Measurements from ENCODE around the gene TAPT1.
"Not testable (repeated sequence)": the region's sequence is repeated elsewhere in the genome, so short reads cannot be mapped to it uniquely, and the experiment has no call there.

The TAPT1 gene

GRCh38 chr4:16202598-16202997 is 23.7 kb downstream of the TAPT1 start:
- H3K27me3 Mint-ChIP-seq = no peaks in the 10 kb centered on the region
- no peak overlapping the region for H3K27ac Mint-ChIP-seq (ENCODE audit: low read depth)
- H3K36me3 Mint-ChIP-seq (ENCODE audit: insufficient read depth) = peaks cover 9% of the 10 kb centered on the region
- peaks cover 32% of the 10 kb centered on the region for H3K4me1 Mint-ChIP-seq
- ATAC-seq (replicated peaks; ENCODE audit: extremely low read depth, poor library complexity, severe bottlenecking) (no peak), DNase-seq (ENCODE audit: low spot score in 2 of 2) (no peak)
- no peaks in the 10 kb centered on the region for H3K9me3 Mint-ChIP-seq
- H3K4me3 Mint-ChIP-seq = no peak overlapping the region

- Mint-ChIP-seq H3K27ac (ENCODE audit: low read depth) (no peak overlapping the region), H3K4me1 (peaks cover 10% of the 10 kb centered on the region), H3K27me3 (no peaks in the 10 kb centered on the region), H3K36me3 (ENCODE audit: insufficient read depth) (peaks cover 6% of the 10 kb centered on the region), H3K9me3 (no peaks in the 10 kb centered on the region), H3K4me3 (no peak overlapping the region)
- DNase-seq (ENCODE audit: low spot score in 2 of 2) (no peak), ATAC-seq (replicated peaks; ENCODE audit: extremely low read depth, poor library complexity, severe bottlenecking) (no peak)
These were observed 27.2 kb downstream of the TAPT1 start for GRCh38 chr4:16199093-16199492.

- Mint-ChIP-seq H3K4me3 (no peak overlapping the region), H3K9me3 (no peaks in the 10 kb centered on the region), H3K27ac (ENCODE audit: low read depth) (no peak overlapping the region), H3K36me3 (ENCODE audit: insufficient read depth) (peaks cover 6% of the 10 kb centered on the region), H3K27me3 (no peaks in the 10 kb centered on the region), H3K4me1 (peaks cover 6% of the 10 kb centered on the region)
- DNase-seq (ENCODE audit: low spot score in 2 of 2) = no peak
- no peak for ATAC-seq (replicated peaks; ENCODE audit: extremely low read depth, poor library complexity, severe bottlenecking)
These were observed 28.2 kb downstream of the TAPT1 start for GRCh38 chr4:16197876-16198665.

GRCh38 chr4:16196482-16197393 is 29.5 kb downstream of the TAPT1 start:
- DNase-seq (ENCODE audit: low spot score in 2 of 2) = no peak
- no peak for ATAC-seq (replicated peaks; ENCODE audit: extremely low read depth, poor library complexity, severe bottlenecking)

GRCh38 chr4:16195209-16195608 is 31.1 kb downstream of the TAPT1 start:
- H3K27ac Mint-ChIP-seq (ENCODE audit: low read depth) = no peak overlapping the region
- H3K4me3 Mint-ChIP-seq = no peak overlapping the region
- no peaks in the 10 kb centered on the region for H3K27me3 Mint-ChIP-seq
- DNase-seq (ENCODE audit: low spot score in 2 of 2) (no peak), ATAC-seq (replicated peaks; ENCODE audit: extremely low read depth, poor library complexity, severe bottlenecking) (no peak)
- peaks cover 11% of the 10 kb centered on the region for H3K36me3 Mint-ChIP-seq (ENCODE audit: insufficient read depth)
- H3K4me1 Mint-ChIP-seq = peaks cover 6% of the 10 kb centered on the region
- no peaks in the 10 kb centered on the region for H3K9me3 Mint-ChIP-seq

More at GRCh38 chr4:16196482-16197393, 29.5 kb downstream of the TAPT1 start:
- Mint-ChIP-seq H3K4me1 (peaks cover 6% of the 10 kb centered on the region), H3K4me3 (no peak overlapping the region), H3K9me3 (no peaks in the 10 kb centered on the region), H3K27me3 (no peaks in the 10 kb centered on the region), H3K27ac (ENCODE audit: low read depth) (peak overlapping the region; percentile 42), H3K36me3 (ENCODE audit: insufficient read depth) (peaks cover 6% of the 10 kb centered on the region)

GRCh38 chr4:16194798-16195197 is 31.5 kb downstream of the TAPT1 start:
- H3K36me3 Mint-ChIP-seq (ENCODE audit: insufficient read depth) = peaks cover 15% of the 10 kb centered on the region
- ATAC-seq (replicated peaks; ENCODE audit: extremely low read depth, poor library complexity, severe bottlenecking); H3K27ac Mint-ChIP-seq (ENCODE audit: low read depth); DNase-seq (ENCODE audit: low spot score in 2 of 2); H3K27me3 Mint-ChIP-seq; H3K9me3 Mint-ChIP-seq; H3K4me1 Mint-ChIP-seq; H3K4me3 Mint-ChIP-seq: not testable (repeated sequence)

GRCh38 chr4:16194214-16194613 is 32.1 kb downstream of the TAPT1 start:
- Mint-ChIP-seq H3K4me3 (no peak overlapping the region), H3K27ac (ENCODE audit: low read depth) (no peak overlapping the region), H3K27me3 (no peaks in the 10 kb centered on the region), H3K36me3 (ENCODE audit: insufficient read depth) (peaks cover 17% of the 10 kb centered on the region), H3K9me3 (no peaks in the 10 kb centered on the region), H3K4me1 (peaks cover 13% of the 10 kb centered on the region)
- no peak for DNase-seq (ENCODE audit: low spot score in 2 of 2)
- no peak for ATAC-seq (replicated peaks; ENCODE audit: extremely low read depth, poor library complexity, severe bottlenecking)

- no peak for ATAC-seq (replicated peaks; ENCODE audit: extremely low read depth, poor library complexity, severe bottlenecking)
- Mint-ChIP-seq H3K4me1 (peaks cover 14% of the 10 kb centered on the region), H3K27me3 (no peaks in the 10 kb centered on the region), H3K4me3 (no peak overlapping the region), H3K27ac (ENCODE audit: low read depth) (peak overlapping the region; percentile 55), H3K9me3 (no peaks in the 10 kb centered on the region), H3K36me3 (ENCODE audit: insufficient read depth) (peaks cover 20% of the 10 kb centered on the region)
- DNase-seq (ENCODE audit: low spot score in 2 of 2) = no peak
These were observed 33.4 kb downstream of the TAPT1 start for GRCh38 chr4:16192631-16193518.

- H3K27me3 Mint-ChIP-seq = no peaks in the 10 kb centered on the region
- no peak for DNase-seq (ENCODE audit: low spot score in 2 of 2)
- no peak overlapping the region for H3K4me3 Mint-ChIP-seq
- no peak overlapping the region for H3K27ac Mint-ChIP-seq (ENCODE audit: low read depth)
- ATAC-seq (replicated peaks; ENCODE audit: extremely low read depth, poor library complexity, severe bottlenecking) = no peak
- H3K9me3 Mint-ChIP-seq = no peaks in the 10 kb centered on the region
- peaks cover 21% of the 10 kb centered on the region for H3K36me3 Mint-ChIP-seq (ENCODE audit: insufficient read depth)
- peaks cover 14% of the 10 kb centered on the region for H3K4me1 Mint-ChIP-seq
These were observed 34.2 kb downstream of the TAPT1 start for GRCh38 chr4:16192057-16192456.

GRCh38 chr4:16187455-16187854 is 38.8 kb downstream of the TAPT1 start:
- Mint-ChIP-seq H3K27me3 (no peaks in the 10 kb centered on the region), H3K36me3 (ENCODE audit: insufficient read depth) (peaks cover 34% of the 10 kb centered on the region), H3K27ac (ENCODE audit: low read depth) (no peak overlapping the region), H3K4me3 (no peak overlapping the region), H3K4me1 (peaks cover 8% of the 10 kb centered on the region), H3K9me3 (no peaks in the 10 kb centered on the region)
- DNase-seq (ENCODE audit: low spot score in 2 of 2) (no peak), ATAC-seq (replicated peaks; ENCODE audit: extremely low read depth, poor library complexity, severe bottlenecking) (no peak)

GRCh38 chr4:16186986-16187385 is 39.3 kb downstream of the TAPT1 start:
- Mint-ChIP-seq H3K36me3 (ENCODE audit: insufficient read depth) (peaks cover 34% of the 10 kb centered on the region), H3K4me1 (peaks cover 8% of the 10 kb centered on the region), H3K9me3 (no peaks in the 10 kb centered on the region), H3K4me3 (no peak overlapping the region), H3K27me3 (no peaks in the 10 kb centered on the region), H3K27ac (ENCODE audit: low read depth) (no peak overlapping the region)
- DNase-seq (ENCODE audit: low spot score in 2 of 2) (no peak), ATAC-seq (replicated peaks; ENCODE audit: extremely low read depth, poor library complexity, severe bottlenecking) (no peak)

GRCh38 chr4:16183604-16184003 is 42.7 kb downstream of the TAPT1 start:
- H3K4me1 Mint-ChIP-seq = no peaks in the 10 kb centered on the region
- no peaks in the 10 kb centered on the region for H3K9me3 Mint-ChIP-seq
- H3K4me3 Mint-ChIP-seq = no peak overlapping the region
- H3K27ac Mint-ChIP-seq (ENCODE audit: low read depth) = no peak overlapping the region
- DNase-seq (ENCODE audit: low spot score in 2 of 2) (no peak), ATAC-seq (replicated peaks; ENCODE audit: extremely low read depth, poor library complexity, severe bottlenecking) (no peak)
- peaks cover 25% of the 10 kb centered on the region for H3K36me3 Mint-ChIP-seq (ENCODE audit: insufficient read depth)
- no peaks in the 10 kb centered on the region for H3K27me3 Mint-ChIP-seq

Data from central memory CD8-positive, alpha-beta T cell (primary cell).